ENCODE results near the gene RPTOR.
A peak's percentile ranks its signal among the peaks of the same experiment; 100 is the strongest.

RPTOR gene

DNA sequence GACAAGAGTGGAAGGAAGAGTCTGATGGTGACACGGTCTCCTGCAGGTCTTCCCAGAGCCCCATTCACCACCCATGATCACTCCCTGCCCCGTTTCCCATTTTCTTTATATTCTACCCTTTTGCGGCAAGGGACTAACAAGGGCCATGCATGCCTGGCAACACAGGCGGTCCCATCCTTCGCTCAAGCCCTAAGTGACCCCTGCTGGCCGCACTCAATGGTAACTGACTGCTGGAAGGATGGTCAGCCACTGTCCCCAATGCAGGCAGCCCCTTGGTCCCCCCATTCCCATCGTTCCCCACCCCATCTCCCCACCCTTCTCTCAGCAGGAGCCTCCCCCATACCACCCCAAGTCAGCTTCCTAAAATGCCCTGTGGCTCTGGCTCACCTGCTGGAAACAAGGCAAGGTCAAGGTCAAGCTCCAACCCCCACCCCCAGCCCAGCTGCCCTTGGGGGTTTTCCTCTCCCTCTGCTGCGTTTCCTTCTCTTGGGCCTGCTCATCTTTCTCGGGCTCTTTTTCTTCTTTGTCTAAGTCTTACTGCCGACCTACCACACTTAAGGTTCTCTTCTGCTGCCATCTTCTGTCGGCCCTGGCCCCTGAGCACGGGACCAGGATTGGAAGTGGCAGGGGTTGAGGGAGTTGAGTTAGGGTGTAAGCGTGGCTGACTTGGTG lies 116.0 kb downstream of the RPTOR start:
- DNase-seq (ENCODE audit: low read depth in 4 of 4, low spot score in 1 of 4), result no peak

GRCh38 chr17:80662557-80662956 lies 117.9 kb downstream of the RPTOR start:
- no peak for DNase-seq (ENCODE audit: low read depth in 4 of 4, low spot score in 1 of 4)

GRCh38 chr17:80663781-80664206 lies 119.2 kb downstream of the RPTOR start:
- peak in 1 of 4 experiments; percentile 22 for DNase-seq (ENCODE audit: low read depth in 4 of 4, low spot score in 1 of 4)

DNA sequence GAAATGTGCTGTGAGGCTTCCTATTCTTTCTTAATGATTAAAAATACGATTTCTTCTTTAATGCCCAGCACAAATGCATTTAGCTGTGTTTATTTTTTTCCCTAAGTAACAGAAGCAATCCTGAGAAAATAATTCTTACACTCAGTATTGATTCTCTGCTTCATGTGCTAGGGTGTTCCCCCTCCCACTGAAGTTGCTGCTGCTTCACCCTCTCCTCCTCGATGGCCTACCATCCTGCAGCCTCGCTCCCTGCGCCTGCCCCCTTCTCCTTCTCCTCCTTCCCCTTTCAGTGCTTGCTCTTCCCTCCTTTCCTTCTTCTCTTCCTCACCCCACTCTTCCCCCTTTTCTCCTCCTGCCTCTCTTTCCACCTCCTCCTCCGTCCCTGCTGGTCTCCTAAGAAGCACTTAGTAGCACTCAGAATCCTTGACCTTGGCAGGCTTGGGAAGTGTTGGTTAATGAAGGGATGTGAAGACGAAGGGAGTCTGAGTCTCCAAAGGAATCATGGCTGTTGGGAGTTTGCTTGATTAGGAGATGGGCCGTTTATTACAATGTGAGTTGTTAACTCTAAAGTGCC lies 119.7 kb downstream of the RPTOR start:
- DNase-seq (ENCODE audit: low read depth in 4 of 4, low spot score in 1 of 4), result no peak

DNA sequence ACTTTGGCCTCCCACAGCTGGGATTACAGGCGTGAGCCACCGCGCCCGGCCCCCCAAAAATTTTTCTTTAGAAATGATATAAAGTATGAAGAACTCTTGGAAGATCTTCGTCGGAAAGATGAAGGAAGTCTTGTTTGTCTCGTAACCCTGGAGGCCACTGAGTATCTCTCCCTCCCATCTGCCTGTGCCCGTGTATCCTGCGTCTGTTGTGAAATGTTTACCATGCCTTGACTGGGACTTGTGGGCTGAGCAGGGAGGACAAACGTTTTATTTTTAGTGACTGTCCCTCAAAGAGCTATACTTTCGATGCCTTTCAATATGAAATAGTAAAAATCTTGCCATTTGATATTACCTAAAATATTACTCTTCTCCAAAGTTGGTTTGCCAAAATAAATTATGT lies 121.2 kb downstream of the RPTOR start:
- no peak for DNase-seq (ENCODE audit: low read depth in 4 of 4, low spot score in 1 of 4)

- no peak for DNase-seq (ENCODE audit: low read depth in 4 of 4, low spot score in 1 of 4)
Observed at GRCh38 chr17:80666867-80667266, 122.2 kb downstream of the RPTOR start.

GRCh38 chr17:80667462-80668277 lies 123.0 kb downstream of the RPTOR start:
- DNase-seq (ENCODE audit: low read depth in 4 of 4, low spot score in 1 of 4), result no peak

GRCh38 chr17:80668375-80669148 lies 123.9 kb downstream of the RPTOR start:
- no peak for DNase-seq (ENCODE audit: low read depth in 4 of 4, low spot score in 1 of 4)

- no peak for DNase-seq (ENCODE audit: low read depth in 4 of 4, low spot score in 1 of 4)
Observed at GRCh38 chr17:80671039-80671824, 126.6 kb downstream of the RPTOR start.

DNA sequence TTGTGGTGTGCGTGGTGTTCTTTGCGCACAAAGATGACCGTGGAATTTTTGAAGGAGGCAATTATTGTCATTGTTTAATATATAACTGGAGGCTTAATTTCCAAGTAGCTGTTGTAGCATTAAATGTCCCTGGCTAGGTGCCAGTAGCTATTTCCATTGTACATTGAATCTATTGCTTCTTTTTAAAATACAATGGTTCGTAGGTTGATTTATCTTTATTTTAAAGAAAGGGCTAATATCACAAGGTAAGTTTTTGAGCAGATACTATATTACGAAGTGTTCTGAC lies 127.1 kb downstream of the RPTOR start:
- DNase-seq (ENCODE audit: low read depth in 4 of 4, low spot score in 1 of 4), result no peak

GRCh38 chr17:80673152-80673920 lies 128.7 kb downstream of the RPTOR start:
- DNase-seq (ENCODE audit: low read depth in 4 of 4, low spot score in 1 of 4), result no peak

GRCh38 chr17:80675438-80676095 lies 130.9 kb downstream of the RPTOR start:
- DNase-seq (ENCODE audit: low read depth in 4 of 4, low spot score in 1 of 4), result no peak

DNA sequence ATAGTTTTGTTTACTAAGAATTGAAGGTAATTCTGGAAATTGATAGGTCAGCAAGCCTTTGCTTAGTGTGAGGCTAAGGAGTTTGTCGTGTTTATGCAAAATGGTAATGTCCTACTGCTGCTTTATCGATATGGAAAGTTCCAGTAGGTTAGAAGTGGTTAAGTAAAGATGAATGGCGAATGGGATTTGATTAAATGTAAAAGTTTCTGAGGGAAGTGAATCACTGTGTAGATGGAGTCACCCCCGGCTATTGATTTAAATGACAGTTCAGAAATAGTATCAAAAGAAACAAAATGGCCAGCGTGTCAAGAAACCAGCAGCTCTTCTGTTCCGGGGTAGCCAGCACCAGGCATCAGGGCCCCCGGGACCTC lies 131.4 kb downstream of the RPTOR start:
- no peak for DNase-seq (ENCODE audit: low read depth in 4 of 4, low spot score in 1 of 4)

GRCh38 chr17:80676564-80676963 lies 131.9 kb downstream of the RPTOR start:
- DNase-seq (ENCODE audit: low read depth in 4 of 4, low spot score in 1 of 4), result no peak

DNA sequence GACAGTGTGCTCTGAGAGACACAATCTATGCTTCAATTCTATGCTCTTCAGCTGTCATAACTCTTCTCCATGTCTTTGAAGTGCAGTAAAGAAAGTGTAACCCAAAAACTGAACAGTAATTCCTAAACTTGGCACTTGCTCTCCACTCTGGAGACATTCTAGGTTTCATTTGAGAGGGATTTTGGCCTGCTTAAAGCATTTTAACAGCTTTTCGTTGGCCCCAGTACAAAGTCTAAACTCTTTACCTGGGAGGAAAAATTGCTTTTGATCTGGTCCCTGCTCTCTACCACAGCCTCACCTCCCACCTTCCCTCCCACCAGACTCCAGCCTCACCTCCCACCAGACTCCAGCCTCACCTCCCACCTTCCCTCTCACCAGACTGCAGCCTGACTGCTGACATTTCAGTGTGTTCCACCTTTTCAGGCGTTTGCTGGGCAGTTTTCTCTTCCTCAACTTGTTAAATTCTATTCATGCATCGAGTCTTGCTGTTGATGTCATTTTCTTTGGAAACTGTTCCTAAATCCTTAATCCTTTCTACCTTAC lies 132.6 kb downstream of the RPTOR start:
- DNase-seq (ENCODE audit: low read depth in 4 of 4, low spot score in 1 of 4), result no peak

- no peak for DNase-seq (ENCODE audit: low read depth in 4 of 4, low spot score in 1 of 4)
Observed at GRCh38 chr17:80679816-80680215, 135.2 kb downstream of the RPTOR start.

GRCh38 chr17:80681215-80681614 lies 136.6 kb downstream of the RPTOR start:
- no peak for DNase-seq (ENCODE audit: low read depth in 4 of 4, low spot score in 1 of 4)

GRCh38 chr17:80682372-80682771 lies 137.7 kb downstream of the RPTOR start:
- no peak for DNase-seq (ENCODE audit: low read depth in 4 of 4, low spot score in 1 of 4)

GRCh38 chr17:80683625-80684104 lies 139.0 kb downstream of the RPTOR start:
- no peak for DNase-seq (ENCODE audit: low read depth in 4 of 4, low spot score in 1 of 4)

All from stimulated activated CD4-positive, alpha-beta T cell treated with anti-CD3 and anti-CD28 coated beads, Interleukin-1b, Interleukin-23, amount 100 ng/mL, for 24 hours (primary cell).